GM21528 (cell line): ENCODE measurements around the gene NHSL2.

ENCODE experiments used
- ATAC-seq: cut with Tn5 transposase; IDR thresholded peaks from one replicate; pipeline ENCODE4 v1.9.1; 2021; ENCODE audit warnings: mild to moderate bottlenecking, moderate library complexity; ENCODE audit not compliant: unreplicated experiment, low FRiP score

The NHSL2 gene

GRCh38 chrX:72124540-72125201 is 214.0 kb downstream of the NHSL2 start:
- no peak for ATAC-seq

GRCh38 chrX:72125331-72126047 is 214.8 kb downstream of the NHSL2 start:
- ATAC-seq = no peak

GRCh38 chrX:72126048-72126415 is 215.4 kb downstream of the NHSL2 start:
- no peak for ATAC-seq

GRCh38 chrX:72126539-72127140 is 216.0 kb downstream of the NHSL2 start:
- no peak for ATAC-seq

GRCh38 chrX:72127332-72127731 is 216.7 kb downstream of the NHSL2 start:
- no peak for ATAC-seq

- no peak for ATAC-seq
Observed at GRCh38 chrX:72128183-72128834, 217.7 kb downstream of the NHSL2 start.

GRCh38 chrX:72128881-72129280 is 218.2 kb downstream of the NHSL2 start:
- no peak for ATAC-seq

- no peak for ATAC-seq
Observed at GRCh38 chrX:72129661-72130060, 219.0 kb downstream of the NHSL2 start.

- ATAC-seq = no peak
Observed at GRCh38 chrX:72130156-72130761, 219.6 kb downstream of the NHSL2 start.

- no peak for ATAC-seq
Observed at GRCh38 chrX:72130762-72131250, 220.2 kb downstream of the NHSL2 start.

GRCh38 chrX:72131317-72132294 is 221.0 kb downstream of the NHSL2 start, which contains the start of gene RTL5:
TSS of gene RTL5 (minus strand) at chrX:72131915.
- peak; percentile 49 for ATAC-seq

GRCh38 chrX:72132456-72132855 is 221.8 kb downstream of the NHSL2 start:
- no peak for ATAC-seq

- ATAC-seq = no peak
Observed at GRCh38 chrX:72133851-72134546, 223.4 kb downstream of the NHSL2 start.

GRCh38 chrX:72137846-72138495 is 227.3 kb downstream of the NHSL2 start:
- no peak for ATAC-seq

GRCh38 chrX:72139538-72139937 is 228.9 kb downstream of the NHSL2 start:
- no peak for ATAC-seq

- ATAC-seq = no peak
Observed at GRCh38 chrX:72141372-72142004, 230.8 kb downstream of the NHSL2 start.

- no peak for ATAC-seq
Observed at GRCh38 chrX:72142094-72142793, 231.6 kb downstream of the NHSL2 start.
